ENCODE results near the gene UCK2.

- no peak for TF ChIP-seq CTCF (IDR thresholded peaks at IDR 0.05; ENCODE audit: insufficient read depth, low read length)
- TF ChIP-seq GABPA (IDR thresholded peaks at IDR 0.05; ENCODE audit: low read depth), result no peak
- TF ChIP-seq SPI1 (IDR thresholded peaks at IDR 0.05; ENCODE audit: borderline replicate concordance, low read depth), result no peak
- no peak for TF ChIP-seq REST (IDR thresholded peaks at IDR 0.05; ENCODE audit: insufficient replicate concordance, low read depth)
- no peak for TF ChIP-seq POLR2AphosphoS5 (IDR thresholded peaks at IDR 0.05; ENCODE audit: low read depth)
Observed at GRCh38 chr1:165876121-165876520, 48.7 kb downstream of the UCK2 start.
